Left colon (tissue), 2 donors: Measurements from ENCODE around the gene UNG. TPM values are rescaled to one million over a fixed set of nuclear protein-coding genes. Genes with fewer than 3 reads are reported as not detected.
"Not testable (repeated sequence)": the region's sequence is repeated elsewhere in the genome, so short reads cannot be mapped to it uniquely, and the experiment has no call there.

Experiments
- ATAC-seq: fragments of 200-7000 bp; cut with Tn5 transposase; one replicate; pipeline ENCODE4 v1.9.1; 2020; ENCODE audit warnings: mild to moderate bottlenecking, moderate library complexity
- DNase-seq, 2 donors: peaks; one replicate each; pipeline ENCODE4 v3.0.0-alpha.2; 2020
- intact Hi-C, 2 donors: fragments of 100-400 bp; cut with DNase I in 1 of 2; cut with micrococcal nuclease in 1 of 2; formaldehyde crosslinking; loops; one replicate each; pipeline versions ENCODE4 v1.11.2 to v1.14.0; 2022; cut with DNase I, micrococcal nuclease
- total RNA-seq, 2 donors: library from RNA; stranded (reverse); fragmentation: NEBNext Ultra II Directional; extraction: Animal tissue kit (Norgen Biotek cat#: 25700); gene quantifications; one replicate each; pipeline ENCODE4 v1.2.1, GENCODE V29; 2021
- donor health status: DM: no; HTN: no; CAD: no.
- donor health status: DM: yes; HTN: yes; CAD: no.

The UNG gene
- total RNA-seq, 2 donors from 2014 or later = 34.5 to 42.4 TPM

DNA sequence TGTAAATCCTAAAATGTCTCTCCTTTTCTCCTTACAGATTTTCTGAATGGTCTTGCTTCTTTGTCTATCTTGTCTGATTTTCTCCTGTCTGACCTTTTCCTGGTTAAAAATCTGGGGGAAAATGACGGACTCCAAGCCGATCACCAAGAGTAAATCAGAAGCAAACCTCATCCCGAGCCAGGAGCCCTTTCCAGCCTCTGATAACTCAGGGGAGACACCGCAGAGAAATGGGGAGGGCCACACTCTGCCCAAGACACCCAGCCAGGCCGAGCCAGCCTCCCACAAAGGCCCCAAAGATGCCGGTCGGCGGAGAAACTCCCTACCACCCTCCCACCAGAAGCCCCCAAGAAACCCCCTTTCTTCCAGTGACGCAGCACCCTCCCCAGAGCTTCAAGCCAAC is 42.0 kb downstream of the UNG start:
- ATAC-seq (no peak), DNase-seq (no peak)
- intact Hi-C loops = no loop called here

DNA sequence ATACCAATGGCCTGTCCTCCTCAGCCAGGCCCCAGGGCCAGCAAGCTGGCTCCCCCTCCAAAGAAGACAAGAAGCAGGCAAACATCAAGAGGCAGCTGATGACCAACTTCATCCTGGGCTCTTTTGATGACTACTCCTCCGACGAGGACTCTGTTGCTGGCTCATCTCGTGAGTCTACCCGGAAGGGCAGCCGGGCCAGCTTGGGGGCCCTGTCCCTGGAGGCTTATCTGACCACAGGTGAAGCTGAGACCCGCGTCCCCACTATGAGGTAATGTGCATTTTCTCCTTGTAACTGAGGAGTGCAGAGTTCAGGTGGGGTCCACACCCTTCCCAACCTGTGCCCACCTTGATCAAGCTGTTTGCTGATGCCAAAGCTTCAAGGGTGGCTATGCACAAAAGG is 42.4 kb downstream of the UNG start:
- intact Hi-C loops = no loop called here
- ATAC-seq = no peak
- DNase-seq = no peak

DNA sequence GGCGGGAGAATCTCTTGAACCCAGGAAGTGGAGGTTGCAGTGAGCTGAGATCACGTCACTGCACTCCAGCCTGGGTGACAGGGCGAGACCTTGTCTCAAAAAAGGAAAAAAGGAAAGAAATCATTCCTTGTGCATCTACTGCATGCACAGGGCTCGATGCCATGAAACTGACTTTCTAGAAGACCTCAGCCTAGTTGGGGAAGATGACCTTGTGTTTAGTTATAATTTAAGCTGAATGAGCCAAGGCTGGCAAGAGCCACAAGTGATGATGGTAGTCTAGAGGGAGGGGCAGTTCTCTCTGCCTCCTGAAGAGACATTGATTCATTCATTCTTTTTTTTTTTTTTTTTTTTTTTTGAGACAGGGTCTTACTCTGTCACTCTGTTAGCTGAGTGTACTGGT is 43.2 kb downstream of the UNG start:
- ATAC-seq (no peak), DNase-seq (no peak)
- intact Hi-C loops = no loop called here

DNA sequence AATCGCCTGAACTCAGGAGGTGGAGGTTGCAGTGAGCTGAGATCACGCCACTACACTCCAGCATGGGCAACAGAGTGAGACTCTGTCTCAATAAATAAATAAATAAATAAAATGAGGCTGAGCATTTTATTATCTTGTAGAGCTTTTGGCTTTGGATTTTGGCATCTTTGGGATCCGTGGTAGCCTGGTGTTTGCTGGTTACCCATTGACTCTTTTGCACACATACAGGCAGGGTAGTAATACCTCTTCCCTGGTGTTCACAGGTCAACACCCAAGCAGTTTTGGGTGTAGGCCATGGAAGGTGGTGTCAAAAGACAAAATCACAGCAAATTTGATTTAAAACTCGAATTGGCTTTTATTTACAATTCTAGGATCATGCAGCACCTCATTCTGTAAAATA is 46.8 kb downstream of the UNG start:
- peak; percentile 52 for ATAC-seq
- no peak for DNase-seq
- intact Hi-C loops = no loop called here

DNA sequence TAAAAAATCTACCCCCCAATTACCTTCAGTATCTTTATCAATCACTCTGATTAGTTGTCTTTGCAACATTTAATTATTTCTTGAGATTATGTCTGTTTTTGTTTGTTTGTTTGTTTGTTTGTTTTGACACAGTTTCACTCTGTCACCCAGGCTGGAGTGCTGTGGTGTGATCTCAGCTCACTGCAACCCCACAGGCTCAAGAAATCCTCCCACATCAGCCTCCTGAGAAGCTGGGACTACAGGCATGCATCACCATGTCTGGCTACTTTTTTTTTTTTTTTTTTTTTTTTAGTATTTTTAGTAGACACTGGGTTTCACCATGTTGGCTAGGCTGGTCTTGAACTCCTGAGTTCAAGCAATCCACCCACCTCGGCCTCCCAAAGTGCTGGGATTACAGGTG is 49.7 kb downstream of the UNG start:
- DNase-seq, ATAC-seq, intact Hi-C loops: not testable (repeated sequence)

DNA sequence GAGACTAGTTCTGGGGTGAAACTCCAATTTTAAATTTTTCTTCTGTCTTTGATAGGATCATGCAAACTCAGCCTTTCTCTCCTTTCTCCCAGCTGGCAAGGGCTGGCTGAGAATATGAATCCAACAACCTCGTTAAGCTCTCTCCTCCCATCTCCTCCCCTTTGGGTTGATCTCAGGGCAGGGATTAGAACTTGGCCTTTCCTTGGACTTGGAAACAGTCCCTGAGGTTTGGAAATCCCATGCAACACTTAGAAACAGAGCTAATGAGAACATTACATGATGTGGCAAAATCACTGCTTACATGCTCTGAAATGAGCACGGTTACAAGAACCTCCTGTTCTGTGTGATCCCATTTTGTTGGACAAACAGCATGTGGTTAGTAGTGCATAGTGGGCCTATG is 50.6 kb downstream of the UNG start:
- ATAC-seq (no peak), DNase-seq (peak in 1 of 2 donors; percentile 52)
- intact Hi-C loops = no loop called here

DNA sequence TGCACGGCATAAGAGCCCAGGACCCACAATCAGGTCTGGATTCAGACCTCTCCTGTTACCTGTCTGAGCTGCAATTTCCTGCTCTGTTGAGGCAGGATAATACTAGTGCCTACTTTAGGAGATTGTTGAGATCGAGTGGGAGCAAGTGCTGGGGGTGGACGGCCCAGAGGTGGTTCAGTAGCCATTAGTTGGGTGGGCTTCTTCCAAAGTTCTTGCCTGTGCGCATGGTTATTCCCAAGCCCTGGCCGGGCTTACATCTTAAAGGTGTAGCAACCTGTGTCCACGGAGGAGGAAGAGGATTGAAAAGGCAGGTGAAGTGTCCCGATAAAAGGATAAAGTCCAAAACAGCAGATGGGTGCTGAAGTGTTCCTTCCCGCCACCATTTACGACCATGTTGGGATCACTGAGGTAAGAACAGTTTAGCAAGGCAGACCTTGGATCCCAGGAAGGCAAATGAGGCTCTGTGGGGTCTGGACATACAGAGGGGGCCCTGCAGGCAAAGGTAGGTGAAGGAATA is 52.8 kb downstream of the UNG start:
- intact Hi-C loops = no loop called here
- peak in 1 of 2 donors; percentile 24 for DNase-seq
- peak; percentile 50 for ATAC-seq

DNA sequence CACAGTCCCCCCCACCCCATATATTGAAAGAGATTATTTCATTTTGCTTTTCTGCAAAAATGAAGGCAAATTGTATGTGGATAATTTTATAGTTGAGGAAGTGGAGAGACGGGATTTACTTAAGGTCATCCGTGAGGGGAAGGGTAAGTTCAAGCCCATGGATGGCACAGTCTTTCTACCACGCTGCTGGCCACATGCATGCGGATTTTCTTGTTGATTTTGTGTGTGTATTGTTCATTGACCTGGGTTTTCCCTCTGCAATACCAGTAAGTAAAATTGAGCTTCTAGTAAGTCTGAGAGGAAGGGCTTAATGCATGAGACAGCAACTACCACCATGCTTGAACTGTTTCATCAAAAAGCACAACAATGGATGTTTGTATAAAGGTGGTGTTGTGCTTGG is 54.1 kb downstream of the UNG start:
- intact Hi-C loops = no loop called here
- ATAC-seq (no peak), DNase-seq (no peak)

DNA sequence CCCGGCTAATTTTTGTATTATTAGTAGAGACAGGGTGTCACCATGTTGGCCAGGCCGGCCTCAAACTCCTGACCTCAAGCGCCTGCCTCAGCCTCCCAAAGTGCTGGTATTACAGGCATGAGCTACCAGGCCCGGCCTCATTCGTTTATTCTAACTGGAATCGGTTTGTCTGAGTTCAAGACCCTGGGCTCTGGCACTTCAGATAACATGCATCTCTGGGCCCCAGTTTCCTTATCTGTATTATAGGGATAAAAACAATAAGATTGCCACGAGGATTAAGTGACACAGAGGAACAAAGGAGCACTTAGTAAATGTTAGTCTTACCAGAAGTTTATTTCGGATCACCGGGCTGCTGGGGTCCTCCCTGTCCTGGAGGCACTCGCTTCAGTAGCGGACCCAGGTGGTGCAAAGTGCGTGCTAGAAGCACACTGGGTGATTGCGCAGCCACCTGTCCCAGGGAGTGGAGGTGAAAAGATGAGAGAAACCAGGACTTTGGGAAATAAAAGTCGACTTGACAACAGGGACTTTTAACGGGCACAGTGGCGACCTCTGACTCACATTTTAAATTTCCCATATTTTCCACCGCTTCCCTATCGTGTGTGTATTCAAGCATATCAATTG is 56.5 kb downstream of the UNG start:
- intact Hi-C loops = no loop called here
- ATAC-seq (peak; percentile 15), DNase-seq (peak; percentile 28 to 44)

DNA sequence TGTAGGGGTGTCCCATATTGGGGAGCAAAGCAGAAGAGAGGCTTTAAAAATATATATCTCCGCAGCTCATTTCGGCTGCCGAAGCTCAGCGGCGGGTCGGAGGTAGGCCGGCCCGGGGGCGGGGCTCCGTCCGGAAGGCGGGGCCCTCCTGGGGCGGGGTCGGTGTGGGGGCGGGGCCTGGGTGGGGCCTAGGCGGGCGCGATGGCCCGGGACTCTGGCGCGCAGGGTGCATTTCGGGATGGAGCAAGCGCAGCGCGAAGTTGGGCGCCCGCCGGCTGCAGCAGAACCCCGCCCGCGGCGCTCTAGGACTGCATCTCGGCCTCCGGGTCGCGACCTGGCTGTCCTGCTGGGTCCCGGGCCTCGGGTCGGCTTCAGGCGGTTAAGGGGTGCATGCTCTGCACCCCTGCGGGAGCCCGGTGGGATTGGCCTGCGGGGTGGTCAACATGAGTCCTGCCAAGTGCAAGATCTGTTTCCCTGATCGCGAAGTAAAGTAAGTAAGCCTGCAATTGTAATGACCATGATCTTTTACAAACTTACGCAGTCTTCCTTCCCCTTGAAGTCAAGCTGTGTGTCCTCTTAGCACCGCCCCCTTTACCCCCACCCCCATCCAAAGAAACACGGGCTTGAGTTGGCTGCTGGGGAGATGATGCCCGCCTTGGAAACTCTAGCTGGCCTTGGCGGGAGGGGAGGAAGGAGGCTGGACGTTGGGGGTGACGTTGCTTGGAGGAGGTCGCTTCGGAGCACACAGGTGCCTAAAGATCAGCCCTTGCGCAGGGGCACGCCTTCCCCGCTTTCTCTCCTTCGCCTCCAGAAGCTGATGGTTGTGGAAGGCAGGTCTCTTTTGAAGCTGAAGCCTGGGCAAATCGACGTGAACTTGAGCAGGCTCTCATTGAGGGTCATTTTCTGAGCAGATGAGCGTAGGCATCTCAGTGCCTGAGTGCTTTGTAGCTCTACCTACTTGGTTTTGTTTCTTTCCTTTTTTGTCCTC is 57.3 kb downstream of the UNG start:
- ATAC-seq (peak; percentile 93), DNase-seq (peak; percentile 87 to 90)
- intact Hi-C loops = no loop called here

DNA sequence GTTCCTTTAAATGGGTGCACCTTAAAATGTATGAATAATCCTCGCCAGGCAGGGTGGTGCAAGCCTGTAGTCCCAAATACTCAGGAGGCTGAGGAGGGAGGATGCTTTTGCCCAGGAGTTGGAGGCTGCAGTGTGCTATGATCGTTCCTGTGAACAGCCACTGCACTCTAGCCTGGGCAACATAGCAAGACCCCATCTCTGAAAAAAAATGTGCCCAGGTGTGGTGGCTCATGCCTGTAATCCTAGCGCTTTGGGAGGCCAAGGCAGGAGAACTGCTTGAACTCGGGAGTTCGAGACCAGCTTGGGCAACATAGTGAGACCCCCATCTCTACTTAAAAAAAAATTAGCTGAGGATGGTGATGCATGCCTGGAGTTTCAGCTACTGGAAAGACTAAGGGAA is 58.6 kb downstream of the UNG start:
- DNase-seq (no peak), ATAC-seq (no peak)
- intact Hi-C loops = no loop called here

DNA sequence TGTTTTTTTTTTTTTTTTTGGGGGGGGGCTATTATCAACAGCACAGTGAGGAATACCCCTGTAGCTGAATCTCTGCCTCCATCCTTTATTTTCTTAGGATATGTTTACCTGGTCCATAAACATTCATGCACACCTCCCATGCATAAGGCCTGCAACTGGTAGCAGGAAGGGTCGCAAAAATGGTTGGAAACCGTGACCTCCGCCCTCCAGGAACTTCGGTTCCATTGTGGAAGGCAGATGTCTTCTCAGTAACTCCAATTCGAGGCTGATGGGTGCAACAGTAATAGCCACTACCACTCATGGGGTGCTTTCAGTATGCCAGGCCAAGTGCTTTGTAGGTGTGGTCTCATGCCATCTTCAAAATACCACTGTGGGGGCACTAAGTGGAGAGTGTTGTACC is 59.2 kb downstream of the UNG start:
- DNase-seq = no peak

DNA sequence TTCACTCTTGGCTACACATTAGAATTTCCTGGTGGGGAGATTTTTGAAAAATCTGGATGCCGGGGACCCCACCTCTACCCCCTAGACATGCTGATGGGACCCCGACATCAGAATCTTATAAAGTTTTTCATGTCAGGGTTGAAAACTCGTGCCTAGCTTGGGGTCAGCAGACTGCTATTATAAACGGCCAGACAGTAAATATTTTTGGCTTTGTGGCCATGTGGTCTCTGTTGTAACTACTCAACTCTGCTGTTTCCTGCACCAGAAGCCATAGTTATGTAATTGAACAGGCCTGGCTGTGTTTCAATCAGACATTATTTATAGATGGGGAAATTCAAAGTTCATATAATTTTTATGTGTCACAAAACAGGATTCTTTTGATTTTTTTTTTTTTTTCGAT is 60.6 kb downstream of the UNG start:
- intact Hi-C loops = no loop called here
- ATAC-seq = no peak
- no peak for DNase-seq

More for the DNA sequence above, 59.2 kb downstream of the UNG start:
- no peak for ATAC-seq
- intact Hi-C loops = no loop called here

DNA sequence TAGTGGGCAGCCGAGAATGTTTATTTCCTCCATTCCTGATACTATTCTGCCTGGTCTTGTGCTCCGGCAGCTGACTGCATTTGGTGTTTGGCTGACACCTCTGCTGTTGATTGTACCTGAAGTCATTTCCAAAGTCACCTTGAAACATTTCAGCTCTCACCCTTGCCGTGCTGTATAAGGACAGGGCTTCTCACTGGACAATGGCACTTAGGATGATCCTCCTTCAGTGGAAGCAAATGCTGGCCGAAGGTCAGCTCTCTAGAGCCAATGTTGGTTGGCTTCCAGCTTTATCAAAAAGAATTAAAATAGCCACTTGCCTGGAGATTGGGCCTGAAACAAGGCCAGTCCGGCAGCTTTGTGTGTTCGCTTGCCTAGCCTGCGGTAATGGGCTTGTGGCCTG is 63.0 kb downstream of the UNG start:
- ATAC-seq = no peak
- intact Hi-C loops = loop anchor here in 1 of 2 donors (10.0 kb wide), 1 partner anchor 46 kb away; the partner anchor contains the start of gene ACACB
- no peak for DNase-seq

Other genes with a start within 250 kb of the UNG start
- gene SSH1, start 240.0 kb upstream of the UNG start, total RNA-seq = 10 to 100 TPM; 24.6 to 28.2 TPM
- 1 to 10 TPM; 3.8 to 4.9 TPM for gene DAO, start 217.5 kb upstream of the UNG start, total RNA-seq
- gene SVOP, start 76.5 kb upstream of the UNG start, total RNA-seq = under 1 TPM; 0.09 to 0.45 TPM
- 10 to 100 TPM; 26.6 to 33.5 TPM for gene USP30, start 45.0 kb upstream of the UNG start, total RNA-seq
- 1 to 10 TPM; 5.4 to 7.7 TPM for gene ALKBH2, start 4.1 kb upstream of the UNG start, total RNA-seq
- 10 to 100 TPM; 49.6 to 55.6 TPM for gene ACACB, start 19.0 kb downstream of the UNG start, total RNA-seq
- not detected for gene FOXN4, start 211.7 kb downstream of the UNG start, total RNA-seq